Activated T-cell treated with anti-CD3 and anti-CD28 coated beads for 24 hours (primary cell): ENCODE measurements around the gene IFIT2.
"Not testable (repeated sequence)": the region's sequence is repeated elsewhere in the genome, so short reads cannot be mapped to it uniquely, and the experiment has no call there.

ENCODE experiments used
- DNase-seq: peaks from one replicate; pipeline ENCODE4 v3.0.0-alpha.2; 2020; ENCODE audit warnings: low read depth

Gene IFIT2

GRCh38 chr10:89308736-89309135 lies 6.9 kb downstream of the IFIT2 start:
- DNase-seq = no peak

- DNase-seq = no peak
Observed at GRCh38 chr10:89309156-89310055, 7.6 kb downstream of the IFIT2 start.

GRCh38 chr10:89310056-89310893 lies 8.4 kb downstream of the IFIT2 start:
- DNase-seq = no peak

GRCh38 chr10:89312973-89313372 lies 11.1 kb downstream of the IFIT2 start:
- no peak for DNase-seq

- no peak for DNase-seq
Observed at GRCh38 chr10:89314676-89315075, 12.8 kb downstream of the IFIT2 start.

GRCh38 chr10:89318047-89318446 lies 16.2 kb downstream of the IFIT2 start:
- DNase-seq = not testable (repeated sequence)

GRCh38 chr10:89325081-89325480 lies 23.2 kb downstream of the IFIT2 start:
- DNase-seq = not testable (repeated sequence)

GRCh38 chr10:89325856-89326255 lies 24.0 kb downstream of the IFIT2 start:
- DNase-seq = not testable (repeated sequence)

GRCh38 chr10:89327803-89328441 lies 26.1 kb downstream of the IFIT2 start, which contains the start of gene IFIT3:
TSS of gene IFIT3 (plus strand) at chr10:89327997. CDS start at chr10:89328074, 77 bp downstream.
- no peak for DNase-seq

- no peak for DNase-seq
Observed at GRCh38 chr10:89329151-89329550, 27.3 kb downstream of the IFIT2 start.

GRCh38 chr10:89330014-89330413 lies 28.2 kb downstream of the IFIT2 start:
- not testable (repeated sequence) for DNase-seq

- DNase-seq = no peak
Observed at GRCh38 chr10:89330537-89331212, 28.8 kb downstream of the IFIT2 start.

- not testable (repeated sequence) for DNase-seq
Observed at GRCh38 chr10:89331487-89332122, 29.8 kb downstream of the IFIT2 start.

GRCh38 chr10:89332123-89332633 lies 30.3 kb downstream of the IFIT2 start:
- DNase-seq = no peak

- no peak for DNase-seq
Observed at GRCh38 chr10:89335226-89335625, 33.4 kb downstream of the IFIT2 start.

GRCh38 chr10:89336241-89336640 lies 34.4 kb downstream of the IFIT2 start:
- DNase-seq = no peak

GRCh38 chr10:89337484-89337883 lies 35.6 kb downstream of the IFIT2 start:
- no peak for DNase-seq

- DNase-seq = no peak
Observed at GRCh38 chr10:89338713-89339112, 36.9 kb downstream of the IFIT2 start.

- DNase-seq = no peak
Observed at GRCh38 chr10:89339875-89340274, 38.0 kb downstream of the IFIT2 start.

GRCh38 chr10:89341649-89342048 lies 39.8 kb downstream of the IFIT2 start:
- no peak for DNase-seq
